NT2/D1 (cell line): Measurements from ENCODE around the gene PRKCH.

ENCODE experiments used
- SUZ12 ChIP-seq: IDR thresholded peaks from 2 replicates; pipeline ENCODE4 v1.6.1; 2011; ENCODE audit not compliant: insufficient read length, insufficient read depth; ENCODE audit errors: extremely low read depth
- YY1 ChIP-seq: IDR thresholded peaks from 2 replicates; pipeline ENCODE4 v1.6.1; 2011; ENCODE audit not compliant: insufficient read length, insufficient read depth
- ZNF274 ChIP-seq: IDR thresholded peaks from 2 replicates; pipeline ENCODE4 v1.6.1; 2011; ENCODE audit warnings: mild to moderate bottlenecking, low read depth, low read length

GRCh38 chr14:61379639-61380184, 58.3 kb downstream of the PRKCH start:
- TF ChIP-seq YY1: no peak
- TF ChIP-seq SUZ12: no peak
- TF ChIP-seq ZNF274: no peak
